PC-9 (cell line): Measurements from ENCODE around the gene ZNF566. TPM values are rescaled to one million over a fixed set of nuclear protein-coding genes. Genes with fewer than 3 reads are reported as not detected.

Source experiments
- BruUV-seq: library from RNA; stranded (reverse); fragments of 400-500 nt; replicated peaks from 2 replicates; lab custom pipeline; 2021; lab: Mats Ljungman, UMichigan
- CTCF ChIA-PET: fragments of 300-600 bp; sonication (Branson Sonifier 250); formaldehyde crosslinking; loops from one replicate; lab custom pipeline; 2022; ENCODE audit warnings: antibody characterized with exemption; lab: Charles Lee
- POLR2A ChIA-PET: fragments of 300-600 bp; sonication (Branson Sonifier 250); formaldehyde crosslinking; loops from one replicate; lab custom pipeline; 2022; ENCODE audit warnings: antibody characterized with exemption; ENCODE audit not compliant: unreplicated experiment; lab: Charles Lee
- DNase-seq, 2 experiments: peaks; one replicate each; pipeline versions ENCODE4 v3.0.0 to v3.0.0-alpha.2; 2015 to 2022; ENCODE audit warnings: mixed read lengths in 1 of 2
- H2AFZ ChIP-seq: fragments of 200-600 bp; sonication (generic); 2 replicates; pipeline ENCODE4 v1.8.1; 2017; ENCODE audit warnings: antibody characterized with exemption
- H3F3A ChIP-seq: fragments of 200-600 bp; sonication (generic); 2 replicates; pipeline ENCODE4 v1.8.1; 2017; ENCODE audit warnings: antibody characterized with exemption, mild to moderate bottlenecking, low read depth; ENCODE audit not compliant: insufficient read depth
- H3K27ac ChIP-seq: fragments of 200-600 bp; sonication (generic); 2 replicates; pipeline ENCODE4 v1.6.1; 2016; ENCODE audit warnings: mixed run types
- H3K27me3 ChIP-seq: fragments of 200-600 bp; sonication (generic); 2 replicates; pipeline ENCODE4 v1.6.1; 2016; ENCODE audit warnings: low read depth, mixed run types; ENCODE audit not compliant: insufficient read depth
- H3K36me3 ChIP-seq: fragments of 200-600 bp; sonication (generic); 2 replicates; pipeline ENCODE4 v1.6.1; 2016; ENCODE audit warnings: low read depth, mixed run types
- H3K4me1 ChIP-seq: fragments of 200-600 bp; sonication (generic); replicated peaks from 2 replicates; pipeline ENCODE4 v1.6.1; 2016; ENCODE audit warnings: mixed run types; ENCODE audit not compliant: insufficient read depth
- H3K4me2 ChIP-seq: fragments of 200-600 bp; sonication (generic); 2 replicates; pipeline ENCODE4 v1.6.1; 2017; ENCODE audit warnings: mixed run types
- H3K4me3 ChIP-seq: fragments of 200-600 bp; sonication (generic); 2 replicates; pipeline ENCODE4 v1.6.1; 2016; ENCODE audit warnings: mixed run types
- H3K79me2 ChIP-seq: fragments of 200-600 bp; sonication (generic); 2 replicates; pipeline ENCODE4 v1.6.1; 2017; ENCODE audit warnings: low read depth, mixed run types
- H3K9me2 ChIP-seq: fragments of 200-600 bp; sonication (generic); 2 replicates; pipeline ENCODE4 v1.8.1; 2017; ENCODE audit warnings: mild to moderate bottlenecking; ENCODE audit not compliant: insufficient read depth
- H3K9me3 ChIP-seq: fragments of 200-600 bp; sonication (generic); 2 replicates; pipeline ENCODE4 v1.8.1; 2016; ENCODE audit warnings: low read depth; ENCODE audit not compliant: insufficient read depth
- H4K20me1 ChIP-seq: fragments of 200-600 bp; sonication (generic); 2 replicates; pipeline ENCODE4 v1.8.1; 2017; ENCODE audit not compliant: insufficient read depth
- EZH2 ChIP-seq: fragments of 200-600 bp; sonication (generic); IDR thresholded peaks from 2 replicates; pipeline ENCODE4 v1.8.0; 2017; ENCODE audit warnings: antibody characterized with exemption, low read depth
- intact Hi-C: fragments of 100-400 bp; cut with micrococcal nuclease; formaldehyde crosslinking; loops from one replicate; pipeline ENCODE4 v1.10.0; 2022; ENCODE audit not compliant: unreplicated experiment
- total RNA-seq: library from RNA; stranded (reverse); gene quantifications from 2 replicates; pipeline ENCODE4 v1.2.3, GENCODE V29; 2021
- TF ChIP-seq, protein P1 (sequence below): fragments of 200-600 bp; sonication (generic); conservative IDR thresholded peaks from 2 replicates; pipeline ENCODE4 v1.6.1; 2017; ENCODE audit warnings: mixed run types, antibody characterized with exemption, mild to moderate bottlenecking, moderate library complexity

ZNF566 gene
- total RNA-seq, 1 experiment from 2014 or later = 7.9 TPM

DNA sequence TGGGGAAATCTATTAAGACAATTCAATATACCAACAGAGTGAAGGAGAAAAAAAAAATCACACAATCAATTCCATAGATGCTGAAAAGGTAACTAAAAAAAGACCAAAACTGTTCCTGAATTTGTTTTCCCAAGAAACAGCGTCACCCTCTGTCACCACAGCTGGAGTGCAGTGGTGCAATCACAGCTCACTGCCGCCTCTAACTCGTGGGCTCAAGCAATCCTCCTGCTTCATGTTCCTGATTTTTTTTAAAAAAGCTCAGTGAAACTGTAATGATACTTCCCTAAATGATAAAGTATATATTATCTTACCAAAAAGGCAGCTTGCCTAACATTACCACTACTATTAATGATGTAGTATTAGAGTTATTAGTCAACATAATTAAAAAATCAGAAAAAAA lies 90.8 kb downstream of the ZNF566 start:
- Histone ChIP-seq H3K9me3 (peaks cover 24% of the 10 kb centered on the region; the same call in 1 of the 2 replicates), H3K36me3 (no peaks in the 10 kb centered on the region), H3K9me2 (no peaks in the 10 kb centered on the region), H3K4me3 (no peak overlapping the region), H3F3A (no peaks in the 10 kb centered on the region), H4K20me1 (no peaks in the 10 kb centered on the region), H3K27ac (no peak overlapping the region), H3K4me2 (no peak overlapping the region), H2AFZ (no peak overlapping the region), H3K27me3 (0 out of 2 replicates have a peak, but pooled peaks cover 2% of the 10 kb centered on the region), H3K79me2 (no peaks in the 10 kb centered on the region), H3K4me1 (no peaks in the 10 kb centered on the region)
- DNase-seq = no peak
- TF ChIP-seq, protein P1, sequence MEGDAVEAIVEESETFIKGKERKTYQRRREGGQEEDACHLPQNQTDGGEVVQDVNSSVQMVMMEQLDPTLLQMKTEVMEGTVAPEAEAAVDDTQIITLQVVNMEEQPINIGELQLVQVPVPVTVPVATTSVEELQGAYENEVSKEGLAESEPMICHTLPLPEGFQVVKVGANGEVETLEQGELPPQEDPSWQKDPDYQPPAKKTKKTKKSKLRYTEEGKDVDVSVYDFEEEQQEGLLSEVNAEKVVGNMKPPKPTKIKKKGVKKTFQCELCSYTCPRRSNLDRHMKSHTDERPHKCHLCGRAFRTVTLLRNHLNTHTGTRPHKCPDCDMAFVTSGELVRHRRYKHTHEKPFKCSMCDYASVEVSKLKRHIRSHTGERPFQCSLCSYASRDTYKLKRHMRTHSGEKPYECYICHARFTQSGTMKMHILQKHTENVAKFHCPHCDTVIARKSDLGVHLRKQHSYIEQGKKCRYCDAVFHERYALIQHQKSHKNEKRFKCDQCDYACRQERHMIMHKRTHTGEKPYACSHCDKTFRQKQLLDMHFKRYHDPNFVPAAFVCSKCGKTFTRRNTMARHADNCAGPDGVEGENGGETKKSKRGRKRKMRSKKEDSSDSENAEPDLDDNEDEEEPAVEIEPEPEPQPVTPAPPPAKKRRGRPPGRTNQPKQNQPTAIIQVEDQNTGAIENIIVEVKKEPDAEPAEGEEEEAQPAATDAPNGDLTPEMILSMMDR = no peak
- no peak for TF ChIP-seq EZH2
- intact Hi-C loops = no loop called here
- POLR2A ChIA-PET = no interaction called here
- CTCF ChIA-PET = no interaction called here
- no TSS peak for BruUV-seq

Other genes starting within 250 kb of the ZNF566 start
- gene ZFP14, start 110.4 kb downstream of the ZNF566 start, total RNA-seq = 5.9 and 6.7 TPM in 2 replicates
- gene ZFP82, start 70.9 kb downstream of the ZNF566 start, total RNA-seq = 1.8 and 1.9 TPM in 2 replicates
- 9.4 and 10.6 TPM in 2 replicates for gene ZNF260, start 38.7 kb upstream of the ZNF566 start, total RNA-seq
- gene ZNF529, start 83.7 kb upstream of the ZNF566 start, total RNA-seq = 4.0 and 4.2 TPM in 2 replicates
- gene ZNF382, start 115.8 kb upstream of the ZNF566 start, total RNA-seq = 0.55 TPM in 1 of 2 replicates, not detected in the other
- 5.2 and 9.2 TPM in 2 replicates for gene ZNF461, start 177.3 kb upstream of the ZNF566 start, total RNA-seq
- 7.0 and 7.9 TPM in 2 replicates for gene ZNF567, start 198.1 kb upstream of the ZNF566 start, total RNA-seq